Measurements from ENCODE around the gene MTAP. TPM values are rescaled to one million over a fixed set of nuclear protein-coding genes. Genes with fewer than 3 reads are reported as not detected.

MTAP gene
- total and polyA plus RNA-seq, 2 donors (not counting 1 experiment from before 2014, with no cell fraction given) = 9.8 to 38.4 TPM

- 100% methylated on average over 1 of the region's 2 CpGs for WGBS (ENCODE audit: insufficient coverage)
- H3K4me2 ChIP-seq (replicated peaks; ENCODE audit: low read depth, low read length, poor library complexity, severe bottlenecking) = no peak overlapping the region
- intact Hi-C loops (cut with micrococcal nuclease) = no loop called here
- no peaks in the 10 kb centered on the region for H3K4me1 ChIP-seq (ENCODE audit: control insufficient read depth in 2 of 2, insufficient read depth in 2 of 2, low read length in 2 of 2)
- H3K79me2 ChIP-seq (ENCODE audit: control insufficient read depth, insufficient read depth, low read length) = peaks cover 10% of the 10 kb centered on the region
- ChIA-PET POLR2A (no interaction called here), CTCF (no interaction called here)
- H3K9ac ChIP-seq (ENCODE audit: low read length) = no peak overlapping the region
- H4K20me1 ChIP-seq (ENCODE audit: control insufficient read depth, insufficient read depth, low read length, poor library complexity, severe bottlenecking) = peaks cover 12% of the 10 kb centered on the region
- no peaks in the 10 kb centered on the region for H3K9me3 Mint-ChIP-seq (ENCODE audit: insufficient read depth)
- no peak overlapping the region for H3K4me3 Mint-ChIP-seq
- H2AFZ ChIP-seq (ENCODE audit: insufficient read depth, low read depth, low read length, poor library complexity, severe bottlenecking) = no peak overlapping the region
- H3K27me3 ChIP-seq (replicated peaks in 1 of 4; ENCODE audit: control extremely low read depth in 1 of 4, control insufficient read depth in 3 of 4, insufficient read depth in 4 of 4, low read length in 3 of 4) = no peaks in the 10 kb centered on the region
- peaks cover 0 to 6% (median 0%) of the 10 kb centered on the region in 3 donors for H3K9me3 ChIP-seq (ENCODE audit: control extremely low read depth in 1 of 3, control insufficient read depth in 2 of 3, insufficient read depth in 1 of 3, low read length in 2 of 3)
- no peak overlapping the region for H3K4me3 ChIP-seq (ENCODE audit: control extremely low read depth in 1 of 5, extremely low read depth in 1 of 5, insufficient read depth in 1 of 5, low read depth in 2 of 5, low read length in 4 of 5)
- ATAC-seq (ENCODE audit: low read depth) (no peak), DNase-seq (no peak)
- peaks cover 18% of the 10 kb centered on the region for H3K4me1 Mint-ChIP-seq
- H3K36me3 ChIP-seq (replicated peaks in 1 of 2; ENCODE audit: control extremely low read depth in 1 of 2, control insufficient read depth in 1 of 2, extremely low read depth in 1 of 2, insufficient read depth in 2 of 2, low read length in 1 of 2) = peaks cover 0 to 20% of the 10 kb centered on the region in 2 experiments
- TF ChIP-seq EZH2 (IDR thresholded peaks at IDR 0.05; ENCODE audit: borderline replicate concordance, insufficient read depth, low read depth, low read length, poor library complexity, severe bottlenecking) (no peak), CTCF (IDR thresholded peaks at IDR 0.05) (no peak)
- H3K27ac Mint-ChIP-seq = no peak overlapping the region
- H3K27me3 Mint-ChIP-seq = no peaks in the 10 kb centered on the region
- H3K27ac ChIP-seq (ENCODE audit: low read length in 2 of 2) = no peak overlapping the region
Measured at GRCh38 chr9:21825637-21826036, 23.2 kb downstream of the MTAP start.

GRCh38 chr9:21828853-21829410 lies 26.5 kb downstream of the MTAP start:
- no peaks in the 10 kb centered on the region for H3K27me3 Mint-ChIP-seq
- POLR2A ChIA-PET = no interaction called here
- TF ChIP-seq CTCF (IDR thresholded peaks at IDR 0.05) (no peak), EZH2 (IDR thresholded peaks at IDR 0.05; ENCODE audit: borderline replicate concordance, insufficient read depth, low read depth, low read length, poor library complexity, severe bottlenecking) (no peak)
- H3K36me3 ChIP-seq (replicated peaks in 1 of 2; ENCODE audit: control extremely low read depth in 1 of 2, control insufficient read depth in 1 of 2, extremely low read depth in 1 of 2, insufficient read depth in 2 of 2, low read length in 1 of 2) = peaks cover 0 to 20% of the 10 kb centered on the region in 2 experiments
- peaks cover 0 to 6% (median 0%) of the 10 kb centered on the region in 3 donors for H3K9me3 ChIP-seq (ENCODE audit: control extremely low read depth in 1 of 3, control insufficient read depth in 2 of 3, insufficient read depth in 1 of 3, low read length in 2 of 3)
- CTCF ChIA-PET = interaction anchor here (1.4 to 2.0 kb wide), 2 partner anchors 15 to 179 kb away, joined by 5 to 8 read pairs; no protein-coding TSS in a partner anchor
- H2AFZ ChIP-seq (ENCODE audit: insufficient read depth, low read depth, low read length, poor library complexity, severe bottlenecking) = no peak overlapping the region
- peaks cover 40% of the 10 kb centered on the region for H3K4me1 Mint-ChIP-seq
- no peak overlapping the region for H3K4me2 ChIP-seq (replicated peaks; ENCODE audit: low read depth, low read length, poor library complexity, severe bottlenecking)
- intact Hi-C loops (cut with micrococcal nuclease) = no loop called here
- H3K27ac Mint-ChIP-seq = no peak overlapping the region
- DNase-seq (no peak), ATAC-seq (ENCODE audit: low read depth) (no peak)
- no CpG with 5 or more reads among the region's 3 CpGs for WGBS (ENCODE audit: insufficient coverage)
- H3K4me3 ChIP-seq (ENCODE audit: control extremely low read depth in 1 of 5, extremely low read depth in 1 of 5, insufficient read depth in 1 of 5, low read depth in 2 of 5, low read length in 4 of 5) = no peak overlapping the region
- H3K9ac ChIP-seq (ENCODE audit: low read length) = no peak overlapping the region
- peaks cover 22 to 23% of the 10 kb centered on the region in 2 donors for H3K4me1 ChIP-seq (ENCODE audit: control insufficient read depth in 2 of 2, insufficient read depth in 2 of 2, low read length in 2 of 2)
- H3K4me3 Mint-ChIP-seq = no peak overlapping the region
- peaks cover 10% of the 10 kb centered on the region for H3K79me2 ChIP-seq (ENCODE audit: control insufficient read depth, insufficient read depth, low read length)
- no peaks in the 10 kb centered on the region for H3K9me3 Mint-ChIP-seq (ENCODE audit: insufficient read depth)
- no peaks in the 10 kb centered on the region for H3K27me3 ChIP-seq (replicated peaks in 1 of 4; ENCODE audit: control extremely low read depth in 1 of 4, control insufficient read depth in 3 of 4, insufficient read depth in 4 of 4, low read length in 3 of 4)
- no peak overlapping the region for H3K27ac ChIP-seq (ENCODE audit: low read length in 2 of 2)
- peaks cover 14% of the 10 kb centered on the region for H4K20me1 ChIP-seq (ENCODE audit: control insufficient read depth, insufficient read depth, low read length, poor library complexity, severe bottlenecking)

Data from B cell (primary cell).